Epidermal melanocyte (primary cell): ENCODE measurements around the gene RGS7.

ENCODE experiments used
- DNase-seq: peaks from one replicate; pipeline ENCODE4 v3.0.0; 2011; ENCODE audit warnings: low spot score; ENCODE audit not compliant: insufficient read length

The RGS7 gene

DNA sequence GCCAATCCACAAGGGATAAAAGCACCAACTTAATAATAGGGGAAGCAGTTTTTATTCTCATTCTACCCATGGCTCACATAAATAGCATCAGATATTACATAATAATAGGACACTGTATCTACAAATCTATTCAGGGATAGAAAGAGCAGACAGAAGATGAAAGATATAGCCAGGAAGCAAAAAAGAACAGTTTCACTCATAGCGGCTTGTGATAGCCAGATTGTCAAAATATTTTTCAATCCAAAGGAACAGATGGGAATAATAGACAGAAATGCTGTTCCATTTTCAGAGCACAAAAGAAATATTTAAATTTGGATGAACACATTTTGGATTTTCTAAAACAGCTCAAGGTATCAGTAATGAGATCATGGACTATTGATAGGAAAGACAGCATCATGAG, 512.5 kb downstream of the RGS7 start:
- DNase-seq = no peak

DNA sequence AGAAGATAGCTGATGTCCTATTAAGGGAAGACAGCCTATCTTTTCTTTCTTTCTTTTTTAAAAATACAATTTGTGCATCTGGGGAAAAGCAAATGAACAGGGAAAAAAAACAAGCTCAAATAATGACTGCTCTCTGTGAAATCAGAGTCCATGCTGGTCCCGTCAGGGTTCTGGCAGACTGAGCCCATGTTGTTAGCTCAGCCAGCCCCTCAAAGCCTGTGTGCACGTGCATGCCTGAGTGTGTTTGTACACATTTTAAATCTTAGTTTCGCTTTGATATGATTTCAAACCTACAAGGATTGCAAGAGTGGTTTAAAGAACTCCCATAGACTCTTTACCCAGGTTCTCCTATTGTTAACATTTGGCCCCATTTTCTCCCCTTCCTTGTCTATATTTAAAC, 513.2 kb downstream of the RGS7 start:
- no peak for DNase-seq

DNA sequence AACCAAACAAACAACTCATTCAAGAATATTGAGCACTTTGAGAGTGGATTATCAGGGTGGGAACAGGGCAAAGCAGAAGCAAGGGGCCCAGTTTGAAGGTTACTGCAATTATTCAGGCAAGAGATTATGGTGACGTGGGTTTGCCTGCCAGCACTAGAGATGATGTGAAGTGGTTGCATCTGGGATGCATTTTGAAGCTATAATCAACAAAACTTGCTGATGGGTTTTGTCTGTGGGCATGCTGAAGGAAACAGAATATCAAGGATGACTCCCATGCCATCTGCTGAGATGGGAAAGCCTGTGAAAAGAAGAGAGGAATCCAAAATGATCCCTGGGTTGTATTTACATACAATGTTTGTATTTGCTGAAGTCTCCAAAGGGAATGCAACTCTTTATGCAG, 520.7 kb downstream of the RGS7 start:
- no peak for DNase-seq

DNA sequence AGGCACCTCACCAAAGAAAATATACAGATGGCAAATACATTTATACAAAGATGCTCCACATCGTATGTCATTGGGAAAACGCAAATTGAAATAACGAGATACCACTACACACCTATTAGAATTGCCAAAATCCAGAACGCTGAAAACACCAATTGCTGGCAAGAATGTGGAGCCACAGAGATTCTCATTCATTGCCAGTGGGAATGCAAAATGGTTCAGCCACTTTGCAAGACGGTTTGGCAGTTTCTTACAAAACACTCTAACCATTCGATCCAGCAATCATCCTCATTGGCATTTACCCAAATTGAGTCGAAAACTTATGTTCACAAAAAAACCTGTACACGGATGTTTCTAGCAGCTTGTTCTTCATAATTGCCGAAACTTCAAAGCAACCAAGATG, 521.7 kb downstream of the RGS7 start:
- no peak for DNase-seq

DNA sequence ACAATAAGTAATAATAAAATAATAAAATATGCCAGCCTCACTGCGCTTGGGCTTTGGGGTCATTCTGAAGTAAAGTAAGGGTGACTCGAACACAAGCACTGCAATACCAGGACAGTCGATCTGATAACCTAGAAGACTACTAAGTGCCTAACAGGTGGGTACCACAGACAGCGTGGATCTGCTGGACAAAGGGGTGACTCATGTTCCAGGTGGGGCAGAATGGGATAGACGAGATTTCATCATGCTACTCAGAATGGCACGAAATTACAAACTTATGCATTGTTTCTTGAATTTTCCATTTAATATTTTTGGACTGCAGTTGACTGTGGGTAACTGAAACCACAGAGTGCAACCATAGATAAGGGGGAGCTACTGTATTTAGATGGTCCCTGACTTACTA, 523.9 kb downstream of the RGS7 start:
- no peak for DNase-seq

DNA sequence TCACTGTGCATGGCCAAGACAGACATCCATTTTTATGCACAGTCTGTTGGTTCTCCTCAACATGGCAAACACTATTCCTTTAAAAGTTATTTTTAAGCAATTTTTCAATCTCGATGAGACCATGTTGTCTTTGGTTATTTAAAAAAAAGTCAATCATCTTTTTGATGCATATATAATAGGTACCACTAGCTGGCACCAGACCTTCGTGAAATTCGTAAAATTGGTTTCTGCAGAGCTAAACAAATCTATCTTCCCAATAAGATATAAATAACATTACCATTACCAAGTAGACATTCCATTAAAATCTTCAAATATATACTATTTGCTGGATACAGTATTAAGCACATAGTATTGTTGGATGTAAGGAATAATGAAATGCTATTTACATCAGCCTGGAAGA, 525.1 kb downstream of the RGS7 start:
- DNase-seq = no peak

DNA sequence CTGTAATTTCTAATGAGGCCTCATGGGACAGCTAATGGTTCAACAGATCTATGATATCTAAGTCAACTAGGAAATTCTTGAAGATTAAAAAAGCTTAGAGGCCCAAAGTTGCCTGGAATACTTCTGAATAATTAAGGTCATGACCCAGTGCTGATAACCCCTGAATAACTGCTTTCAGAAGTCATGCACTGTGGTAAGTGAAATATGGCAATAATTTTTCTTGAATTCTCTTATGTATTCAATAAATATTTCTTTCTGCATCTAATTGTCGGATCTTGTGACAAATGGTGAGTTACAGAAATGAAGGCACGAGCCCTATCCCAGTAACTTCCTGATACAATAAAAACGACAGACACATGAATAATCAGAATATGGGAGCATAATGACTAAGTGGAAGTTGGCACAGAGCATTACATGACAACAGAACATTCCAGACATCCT, 525.8 kb downstream of the RGS7 start:
- peak; percentile 26 for DNase-seq

DNA sequence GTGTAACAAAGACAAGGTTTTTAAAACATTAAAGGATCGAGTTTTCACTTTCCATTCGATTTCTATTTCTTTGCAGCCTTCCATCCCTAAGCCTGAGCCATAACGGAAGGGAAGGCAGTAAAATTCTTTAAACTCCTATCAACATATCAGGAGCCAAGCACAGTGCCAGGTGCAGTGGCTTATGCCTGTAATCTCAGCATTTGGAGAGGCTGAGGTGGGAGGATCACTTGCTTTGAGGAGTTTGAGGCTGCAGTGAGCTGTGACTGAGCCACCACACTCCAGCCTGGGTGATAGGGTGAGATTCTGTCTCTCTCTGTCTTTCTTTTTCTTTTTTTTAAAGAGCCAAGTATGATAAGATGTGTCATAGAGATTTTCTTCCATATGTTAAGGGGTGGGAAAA, 527.5 kb downstream of the RGS7 start:
- DNase-seq = no peak

DNA sequence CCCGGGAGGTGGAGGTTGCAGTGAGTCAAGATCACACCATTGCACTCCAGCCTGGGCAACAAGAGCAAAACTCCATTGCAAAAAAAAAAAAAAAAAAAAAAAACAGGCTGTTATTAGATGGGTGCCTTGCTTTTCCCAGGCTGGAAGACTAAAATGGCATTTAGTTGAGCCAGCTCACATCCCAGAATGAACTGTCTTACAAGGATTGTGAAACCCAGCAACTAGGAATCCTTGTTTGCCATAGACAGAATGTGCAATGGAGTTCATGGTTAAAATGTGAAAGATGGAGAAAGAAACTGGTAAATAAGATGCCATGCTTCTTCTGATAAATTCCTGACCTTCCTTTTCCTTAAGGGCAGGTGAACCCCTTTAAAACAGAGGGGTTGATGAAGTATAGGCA, 529.2 kb downstream of the RGS7 start:
- DNase-seq = no peak

DNA sequence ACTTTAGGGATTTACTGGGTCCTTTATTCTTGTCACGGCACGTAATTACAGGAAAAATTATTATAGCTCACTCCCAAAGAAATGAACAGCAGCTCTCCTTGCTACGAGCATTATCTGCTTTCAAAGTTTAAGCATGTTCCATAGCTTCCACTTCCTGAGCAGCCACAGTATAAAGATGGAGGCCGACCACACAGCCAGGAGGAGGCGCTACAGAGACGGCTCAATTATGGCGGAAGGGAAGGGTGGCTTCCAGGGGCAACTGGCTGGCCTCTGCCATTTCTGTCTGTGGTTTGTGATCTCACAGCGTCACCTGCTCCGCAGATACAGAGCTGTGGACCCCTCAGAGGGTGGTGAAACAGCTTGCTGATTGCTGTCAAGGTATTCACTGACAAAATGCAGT, 532.8 kb downstream of the RGS7 start:
- DNase-seq = no peak

DNA sequence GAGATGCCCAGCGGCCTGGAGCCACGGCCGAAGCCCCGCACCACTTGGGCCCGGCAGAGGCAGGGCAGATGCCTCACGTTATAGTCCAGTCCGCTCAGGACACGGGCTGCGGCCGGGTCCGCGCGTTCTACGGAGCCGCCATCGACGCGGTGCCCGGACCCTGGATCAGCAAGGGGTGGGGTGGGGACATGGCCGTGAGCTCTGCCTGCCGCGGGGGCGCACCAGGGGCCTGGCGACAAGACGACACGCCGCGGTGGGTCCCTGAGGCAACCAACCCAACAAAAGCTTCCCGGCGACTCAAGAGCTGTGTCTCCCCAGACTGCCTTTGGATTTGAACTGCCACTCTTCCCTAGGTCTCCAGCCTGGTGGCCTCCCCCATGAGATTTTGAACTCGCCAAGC, 533.6 kb downstream of the RGS7 start:
- DNase-seq = no peak

DNA sequence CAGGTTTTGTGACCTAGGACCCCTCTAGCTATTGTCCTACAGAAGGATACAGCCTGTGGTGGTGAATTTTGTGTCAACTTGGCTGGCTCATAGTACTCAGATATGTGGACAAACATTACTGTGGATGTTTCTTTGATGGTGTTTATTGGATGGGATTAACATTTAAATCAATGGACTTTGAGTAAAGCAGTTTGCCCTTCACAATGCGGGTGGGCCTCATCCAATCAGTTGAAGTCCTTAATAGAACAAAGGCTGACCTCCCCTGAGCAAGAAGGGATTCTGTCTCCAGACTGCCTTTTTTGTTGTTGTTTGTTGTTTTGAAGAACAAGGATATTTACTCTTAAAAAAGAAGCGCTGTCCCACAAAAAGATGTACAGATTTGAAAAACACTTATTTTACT, 535.1 kb downstream of the RGS7 start:
- no peak for DNase-seq

DNA sequence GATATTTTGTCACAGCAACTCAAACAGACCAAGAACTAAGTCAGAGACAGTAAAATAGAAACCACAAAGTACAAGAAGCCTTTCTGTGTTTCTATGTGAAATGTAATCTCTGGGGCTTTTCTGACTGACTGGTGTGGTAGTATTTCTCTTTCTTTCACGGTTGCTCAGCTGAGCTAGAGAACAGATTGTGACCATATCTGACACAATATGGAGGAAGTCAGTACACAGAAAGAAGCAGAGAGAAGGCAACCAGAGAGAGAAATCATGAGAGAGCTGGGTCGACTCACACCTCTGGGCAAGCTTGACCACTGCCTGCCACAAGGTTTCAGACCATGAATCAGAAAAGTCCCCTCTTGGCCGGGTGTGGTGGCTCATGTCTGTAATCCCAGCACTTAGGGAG, 536.2 kb downstream of the RGS7 start:
- DNase-seq = no peak

DNA sequence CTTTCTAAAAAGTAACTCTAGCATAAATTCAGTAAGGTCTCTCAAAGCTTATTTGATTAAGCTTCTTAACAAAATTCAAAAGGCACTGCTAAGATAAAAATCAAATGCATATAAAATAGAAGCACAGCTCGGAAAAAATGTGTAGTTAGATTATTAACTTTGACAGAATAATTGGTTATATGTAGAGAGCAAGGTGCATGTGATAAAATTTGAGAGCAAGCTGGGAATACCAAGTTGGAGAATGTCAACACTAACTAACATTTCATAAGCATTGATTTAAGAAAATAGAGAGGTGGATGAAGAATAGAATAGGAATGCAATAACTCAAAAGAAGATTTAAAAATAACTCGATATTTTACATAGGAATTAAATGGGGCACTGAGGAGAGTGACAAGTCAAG, 540.5 kb downstream of the RGS7 start:
- no peak for DNase-seq

DNA sequence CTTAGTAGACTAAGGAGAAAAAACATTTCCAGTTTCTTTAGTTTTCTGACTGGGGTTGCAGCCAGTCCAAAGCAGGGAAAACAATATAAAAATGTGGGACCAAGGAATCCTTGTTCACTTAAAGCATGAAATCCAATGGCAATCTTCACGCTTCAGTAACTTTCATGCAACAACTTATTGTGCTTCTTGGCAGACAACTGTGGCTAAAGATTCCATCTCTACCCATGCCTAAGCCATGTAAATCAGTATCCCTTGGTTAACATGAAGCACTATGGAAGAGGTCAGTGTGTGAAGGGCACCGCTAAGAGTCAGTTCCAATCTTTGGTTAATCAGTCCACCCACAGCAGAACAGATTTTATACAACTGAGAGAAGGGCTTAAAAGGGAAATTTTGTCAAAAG, 543.3 kb downstream of the RGS7 start:
- DNase-seq = no peak

DNA sequence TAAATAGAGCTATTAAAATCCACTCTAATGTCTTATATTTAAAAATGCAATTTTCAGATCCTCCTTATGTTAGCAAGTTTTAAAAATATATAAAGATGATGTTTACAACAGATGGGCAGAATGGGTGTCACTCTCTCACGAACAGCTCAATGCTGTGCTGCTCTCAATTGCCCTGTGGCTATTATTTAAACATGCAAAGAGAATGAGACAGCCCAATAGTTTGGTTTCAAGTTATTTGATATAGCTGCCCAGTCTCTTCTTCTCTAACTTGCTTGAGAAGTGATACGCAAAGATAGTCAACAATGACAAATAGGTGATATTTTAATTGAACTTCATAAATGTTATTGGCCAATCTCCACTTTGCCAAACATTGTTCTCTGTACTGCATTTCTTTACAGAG, 545.7 kb downstream of the RGS7 start:
- no peak for DNase-seq

DNA sequence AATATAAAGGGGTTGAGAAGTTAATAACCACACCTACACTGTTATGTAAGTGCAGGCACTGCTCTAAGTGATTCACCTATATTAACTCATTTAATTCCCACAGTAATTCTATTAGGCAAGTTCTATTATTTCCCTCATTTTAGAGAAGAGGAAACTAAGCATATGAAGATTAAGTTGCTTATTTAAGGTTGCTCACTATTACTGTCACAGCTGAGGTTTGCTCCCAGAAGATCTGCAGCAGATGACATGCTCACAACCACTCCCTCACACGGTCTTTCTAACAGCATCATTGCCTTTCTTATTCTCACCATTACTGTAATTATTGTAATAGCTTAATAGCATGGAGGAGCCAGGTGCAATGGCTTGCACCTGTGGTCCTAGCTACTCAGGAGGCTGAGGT, 548.6 kb downstream of the RGS7 start:
- no peak for DNase-seq

DNA sequence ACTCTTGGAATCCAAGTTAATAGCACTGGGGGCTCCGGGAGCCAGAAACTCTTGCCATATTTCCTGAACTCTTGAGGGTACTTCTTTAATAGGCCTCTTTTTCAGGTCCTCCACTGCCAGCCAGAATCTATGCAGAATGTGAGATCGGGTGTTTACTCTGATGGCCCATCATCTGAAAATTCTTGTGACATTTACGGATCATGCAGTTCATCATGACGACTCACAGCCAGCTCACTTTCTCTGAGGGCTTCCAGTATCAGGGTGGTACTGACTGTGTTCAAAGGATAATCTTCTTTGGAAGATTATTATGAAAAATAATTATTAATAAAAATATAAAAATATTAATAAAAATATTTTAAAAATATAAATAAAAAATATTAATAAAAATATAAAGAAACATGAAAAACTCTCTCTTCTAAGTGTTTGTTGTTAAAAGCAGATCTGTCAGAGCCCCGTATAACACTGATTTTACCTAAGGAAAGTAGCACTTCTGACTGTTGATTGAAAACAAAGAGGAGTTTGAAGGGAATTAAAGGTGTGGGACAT, 550.7 kb downstream of the RGS7 start:
- DNase-seq = no peak

DNA sequence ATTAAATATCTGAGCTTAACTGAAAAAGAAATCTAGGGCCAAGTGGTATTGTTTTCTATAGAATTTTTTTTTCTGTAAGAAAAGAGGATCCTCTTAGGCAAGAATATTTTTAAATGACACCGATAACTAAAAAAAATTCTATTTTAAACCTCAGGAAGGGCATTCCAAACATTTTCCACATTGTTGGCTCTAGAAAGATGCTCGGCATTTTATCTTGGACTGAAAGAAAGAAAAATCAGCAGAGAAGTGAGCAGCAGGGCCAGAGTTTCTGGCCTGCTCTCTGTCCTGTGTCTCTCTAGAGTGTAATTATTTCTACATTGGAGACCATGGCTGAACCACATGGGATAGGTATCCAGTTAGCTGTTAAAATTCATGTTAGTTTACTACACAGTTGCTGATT, 552.5 kb downstream of the RGS7 start:
- no peak for DNase-seq

DNA sequence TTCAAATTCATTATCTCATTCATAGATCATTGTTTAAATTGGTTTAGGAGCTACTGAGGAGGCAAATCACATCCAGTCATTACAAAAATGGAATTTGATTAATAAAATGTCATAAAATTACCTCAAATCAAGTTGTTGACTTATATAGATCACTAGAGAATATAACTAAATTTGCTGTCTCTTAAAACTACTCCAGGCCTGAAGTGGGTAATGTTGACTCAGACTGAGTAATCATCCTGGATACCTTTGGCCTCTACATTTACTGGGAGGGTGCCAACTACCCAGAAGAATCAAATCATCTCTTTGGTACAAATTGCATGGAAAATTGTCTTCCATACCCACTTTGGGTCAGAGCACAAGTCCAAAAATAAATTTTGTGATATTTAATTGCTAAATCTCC, 553.9 kb downstream of the RGS7 start:
- no peak for DNase-seq

DNA sequence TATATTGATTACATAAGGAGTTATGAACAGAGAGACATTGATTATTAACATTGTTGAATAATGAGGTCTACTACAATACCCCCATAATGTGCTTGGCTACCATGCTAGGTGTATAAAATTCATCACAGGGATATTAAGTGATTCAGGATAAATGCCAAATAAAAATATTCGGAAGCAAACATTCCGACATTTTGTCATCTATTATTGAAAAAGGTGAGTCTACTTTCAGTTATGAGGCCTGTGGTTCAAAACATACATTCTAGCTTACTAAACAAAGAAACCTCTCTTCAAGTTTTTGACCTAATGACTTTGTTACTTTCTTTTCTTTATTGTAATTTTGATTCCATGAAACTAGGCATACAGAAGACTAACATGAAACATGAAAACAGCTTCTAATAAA, 554.7 kb downstream of the RGS7 start:
- no peak for DNase-seq

DNA sequence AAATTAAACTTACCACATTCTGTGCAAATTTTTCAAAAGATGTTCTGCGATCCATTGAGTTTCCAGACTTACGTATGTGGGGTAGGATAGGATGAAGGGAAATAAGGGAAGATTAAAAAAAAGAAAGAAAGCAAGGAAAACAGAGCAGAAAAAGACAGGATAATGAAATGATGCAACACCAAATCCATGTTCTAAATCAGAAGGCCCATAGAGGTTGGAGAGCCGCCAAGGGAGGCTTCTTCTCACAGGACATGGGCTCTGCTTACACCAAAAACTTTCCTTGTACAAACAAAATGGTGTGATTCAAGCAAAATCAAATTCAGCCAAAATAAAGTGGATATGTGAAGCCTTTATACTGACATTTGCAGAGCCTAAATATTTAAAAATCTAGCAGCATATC, 555.6 kb downstream of the RGS7 start:
- DNase-seq = no peak

DNA sequence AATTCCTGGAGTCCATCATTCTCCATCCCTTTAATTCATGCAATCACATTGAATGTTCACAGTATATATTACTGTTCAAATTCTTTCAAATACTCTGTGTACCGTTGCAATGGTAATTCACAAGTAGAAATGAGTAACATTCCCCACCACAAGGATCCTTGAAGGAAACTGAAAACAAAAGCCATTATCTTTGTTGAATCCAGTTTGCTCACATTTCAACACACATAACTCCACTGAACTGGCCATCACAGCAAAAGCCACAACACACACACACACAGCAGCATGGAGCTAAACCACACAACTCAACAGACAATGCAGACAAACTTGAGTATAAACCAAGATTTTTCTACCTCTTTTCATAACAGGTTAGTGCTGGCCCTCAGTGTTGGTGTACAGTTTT, 556.7 kb downstream of the RGS7 start:
- no peak for DNase-seq

DNA sequence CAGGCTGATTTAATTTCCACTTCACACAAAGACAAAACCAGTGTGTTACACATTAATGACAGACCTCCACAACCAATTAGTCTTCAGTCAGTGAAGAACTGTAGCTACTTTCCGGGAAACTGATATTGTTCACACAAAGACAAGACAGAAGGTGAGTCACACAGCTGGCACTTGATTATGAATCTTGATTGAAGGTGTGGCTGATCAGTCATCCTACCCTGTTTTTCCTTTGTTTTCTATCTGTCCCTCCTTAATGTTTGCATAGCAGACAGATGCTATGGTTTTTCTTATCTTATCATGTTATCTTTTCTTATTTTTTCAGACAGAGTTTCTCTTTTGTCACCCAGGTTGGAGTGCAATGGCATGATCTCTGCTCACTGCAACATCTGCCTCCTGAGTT, 560.0 kb downstream of the RGS7 start:
- DNase-seq = no peak
